ENCODE measurements around the gene LMO1.

LMO1 gene

DNA sequence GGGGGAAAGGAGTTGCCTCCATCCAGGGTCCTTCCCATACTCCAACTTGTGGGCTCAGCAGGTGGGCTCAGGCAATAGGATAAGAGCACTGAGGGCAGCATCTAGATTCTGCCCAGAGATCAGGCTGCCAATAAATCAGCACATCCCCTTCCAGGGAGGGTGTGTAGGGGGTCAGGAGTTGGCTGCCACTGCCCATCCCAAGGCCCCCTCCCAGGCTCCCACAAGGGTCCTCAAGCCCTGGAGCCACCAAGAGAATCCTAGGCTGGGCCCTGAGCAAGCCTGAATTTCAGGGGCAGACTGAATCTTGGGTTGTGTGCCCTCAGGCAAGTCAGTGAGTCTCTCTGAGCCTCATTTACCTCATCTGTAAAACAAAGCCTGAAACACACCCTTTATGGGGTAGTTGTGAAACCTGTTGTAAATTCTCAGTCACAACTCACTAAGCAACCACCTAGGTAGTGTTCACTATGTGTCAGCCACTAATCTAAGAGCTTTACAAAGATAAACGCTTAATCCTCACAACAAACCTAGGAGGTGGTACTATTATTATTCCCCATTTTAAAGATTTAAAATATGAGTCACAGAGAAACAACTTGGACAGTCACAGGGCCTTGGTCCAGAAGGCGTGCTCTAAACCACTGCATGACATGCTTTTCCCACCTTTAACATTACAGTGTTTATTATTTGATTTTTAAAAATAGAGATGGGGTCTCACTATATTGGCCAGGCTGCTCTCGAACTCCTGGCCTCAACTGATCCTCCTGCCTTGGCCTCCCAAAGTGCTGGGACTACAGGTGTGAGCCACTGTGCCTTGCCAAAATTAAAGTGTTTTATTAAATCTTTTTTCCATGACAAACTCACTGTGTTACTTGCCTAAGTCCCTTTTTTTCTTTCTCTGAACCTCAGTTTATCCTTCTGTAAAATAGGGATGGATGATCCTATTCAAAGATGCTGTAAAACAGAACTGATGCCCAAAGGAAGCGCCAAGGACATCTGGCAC lies 36.2 kb downstream of the LMO1 start:
- H3K4me1 ChIP-seq (ENCODE audit: control insufficient read depth in 1 of 2, insufficient read depth in 2 of 2, low read length in 2 of 2) = peaks cover 27 to 41% of the 10 kb centered on the region in 2 experiments
- H3K9me3 ChIP-seq (ENCODE audit: insufficient read depth, low read depth, low read length) = no peaks in the 10 kb centered on the region
- H3K4me3 ChIP-seq (ENCODE audit: low read depth, low read length) = no peak overlapping the region
- H4K91ac ChIP-seq (ENCODE audit: low read depth, low read length) = peak overlapping the region; percentile 80
- H3K4ac ChIP-seq (ENCODE audit: low read depth, low read length) = no peak overlapping the region
- no peak overlapping the region for H2AFZ ChIP-seq (ENCODE audit: insufficient read depth, low read length, poor library complexity)
- no peak overlapping the region for H3K23ac ChIP-seq (ENCODE audit: low read length)
- peak overlapping the region; percentile 34 for H4K8ac ChIP-seq (ENCODE audit: low read depth, low read length)
- H3K27me3 ChIP-seq (ENCODE audit: insufficient read depth, low read length) = no peaks in the 10 kb centered on the region
- no peak overlapping the region for H3K4me2 ChIP-seq (ENCODE audit: low read length)
- H3K9ac ChIP-seq (ENCODE audit: low read length) = no peak overlapping the region
- no peak overlapping the region for H3K18ac ChIP-seq (ENCODE audit: low read length)
- H3K79me2 ChIP-seq (ENCODE audit: control insufficient read depth, insufficient read depth, low read length, poor library complexity) = peaks cover 2% of the 10 kb centered on the region
- no peak overlapping the region for H4K12ac ChIP-seq (ENCODE audit: low read depth, low read length)
- H2BK12ac ChIP-seq (ENCODE audit: low read length) = peak overlapping the region; percentile 53
- H2BK5ac ChIP-seq (ENCODE audit: low read depth, low read length, poor library complexity) = peak overlapping the region; percentile 32
- H2AK5ac ChIP-seq (ENCODE audit: low read length) = peak overlapping the region; percentile 20
- DNase-seq = no peak
- no peak overlapping the region for H3K27ac ChIP-seq (ENCODE audit: low read depth, low read length)
- H3K79me1 ChIP-seq (ENCODE audit: low read length) = peaks cover 45% of the 10 kb centered on the region
- no peak overlapping the region for H3K14ac ChIP-seq (ENCODE audit: low read length)
- peak overlapping the region; percentile 37 for H2BK120ac ChIP-seq (ENCODE audit: insufficient read depth, low read length, poor library complexity)
- H3K36me3 ChIP-seq (ENCODE audit: control insufficient read depth in 1 of 2, insufficient read depth in 2 of 2, low read length in 2 of 2) = no peaks in the 10 kb centered on the region
- no CpG with 5 or more reads among the region's 4 CpGs for WGBS (ENCODE audit: extremely low coverage, insufficient coverage, insufficient read length)

DNA sequence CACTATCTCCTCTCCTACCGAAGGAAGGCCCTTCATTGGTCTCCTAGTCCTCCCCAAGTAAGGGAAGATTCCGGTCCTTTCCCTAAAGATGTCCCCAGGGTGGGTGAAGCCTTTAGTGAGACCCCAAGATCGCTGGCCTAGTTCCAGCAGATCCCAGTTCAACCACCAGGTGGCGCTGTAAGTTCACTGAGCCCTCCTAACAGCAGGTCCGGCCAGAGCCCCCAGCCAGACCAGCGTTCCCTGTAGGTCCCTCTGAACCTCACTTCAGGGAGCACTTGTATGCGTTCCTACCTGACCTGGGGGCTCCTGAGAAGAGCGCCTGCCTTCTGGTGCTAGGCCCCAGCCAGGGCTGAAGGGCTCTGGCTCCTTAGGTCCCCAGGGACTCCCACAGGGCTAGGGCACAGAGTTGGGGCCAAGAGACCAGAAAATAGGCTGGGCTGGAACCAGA lies 38.1 kb downstream of the LMO1 start:
- H3K79me2 ChIP-seq (ENCODE audit: control insufficient read depth, insufficient read depth, low read length, poor library complexity) = peaks cover 4% of the 10 kb centered on the region
- H4K8ac ChIP-seq (ENCODE audit: low read depth, low read length) = no peak overlapping the region
- peak overlapping the region; percentile 0 for H2AFZ ChIP-seq (ENCODE audit: insufficient read depth, low read length, poor library complexity)
- no peak overlapping the region for H3K23ac ChIP-seq (ENCODE audit: low read length)
- H2BK12ac ChIP-seq (ENCODE audit: low read length) = peak overlapping the region; percentile 19
- no peaks in the 10 kb centered on the region for H3K9me3 ChIP-seq (ENCODE audit: insufficient read depth, low read depth, low read length)
- H3K18ac ChIP-seq (ENCODE audit: low read length) = no peak overlapping the region
- peaks cover 43% of the 10 kb centered on the region for H3K79me1 ChIP-seq (ENCODE audit: low read length)
- DNase-seq = peak; percentile 47 to 75
- H2BK5ac ChIP-seq (ENCODE audit: low read depth, low read length, poor library complexity) = peak overlapping the region; percentile 8
- WGBS (ENCODE audit: extremely low coverage, insufficient coverage, insufficient read length) = no CpG with 5 or more reads among the region's 8 CpGs
- H3K27ac ChIP-seq (ENCODE audit: low read depth, low read length) = no peak overlapping the region
- peaks cover 29 to 39% of the 10 kb centered on the region in 2 experiments for H3K4me1 ChIP-seq (ENCODE audit: control insufficient read depth in 1 of 2, insufficient read depth in 2 of 2, low read length in 2 of 2)
- peak overlapping the region; percentile 41 for H3K14ac ChIP-seq (ENCODE audit: low read length)
- no peaks in the 10 kb centered on the region for H3K27me3 ChIP-seq (ENCODE audit: insufficient read depth, low read length)
- peak overlapping the region; percentile 35 for H2BK120ac ChIP-seq (ENCODE audit: insufficient read depth, low read length, poor library complexity)
- H3K9ac ChIP-seq (ENCODE audit: low read length) = no peak overlapping the region
- peak overlapping the region; percentile 60 for H4K91ac ChIP-seq (ENCODE audit: low read depth, low read length)
- peaks cover 0 to 2% of the 10 kb centered on the region in 2 experiments for H3K36me3 ChIP-seq (ENCODE audit: control insufficient read depth in 1 of 2, insufficient read depth in 2 of 2, low read length in 2 of 2)
- no peak overlapping the region for H3K4ac ChIP-seq (ENCODE audit: low read depth, low read length)
- H4K12ac ChIP-seq (ENCODE audit: low read depth, low read length) = no peak overlapping the region
- no peak overlapping the region for H3K4me3 ChIP-seq (ENCODE audit: low read depth, low read length)
- H3K4me2 ChIP-seq (ENCODE audit: low read length) = no peak overlapping the region
- H2AK5ac ChIP-seq (ENCODE audit: low read length) = peak overlapping the region; percentile 6

DNA sequence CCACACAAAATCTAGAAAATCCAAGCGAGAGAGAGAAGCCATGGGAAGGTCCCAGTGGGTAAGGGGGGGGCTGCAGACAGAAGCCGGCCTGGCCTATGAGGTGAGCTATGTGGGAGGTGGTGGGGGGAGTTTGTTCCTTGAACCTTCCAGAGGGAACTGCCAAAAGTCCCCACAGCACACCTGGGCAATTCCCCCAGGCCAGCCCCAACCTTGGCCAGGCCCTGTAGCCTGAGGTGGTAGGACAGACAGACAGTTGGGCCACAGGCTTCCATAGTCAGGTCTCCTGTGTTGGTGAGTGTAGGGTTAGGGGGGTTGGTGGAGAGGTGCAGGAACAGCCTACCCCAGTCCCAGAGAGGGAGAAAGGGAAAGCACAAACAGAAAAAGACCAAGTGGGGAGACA lies 39.0 kb downstream of the LMO1 start:
- no peak overlapping the region for H3K4me3 ChIP-seq (ENCODE audit: low read depth, low read length)
- peak overlapping the region; percentile 21 for H3K18ac ChIP-seq (ENCODE audit: low read length)
- no peaks in the 10 kb centered on the region for H3K9me3 ChIP-seq (ENCODE audit: insufficient read depth, low read depth, low read length)
- peak overlapping the region; percentile 73 for H2BK120ac ChIP-seq (ENCODE audit: insufficient read depth, low read length, poor library complexity)
- peaks cover 38 to 48% of the 10 kb centered on the region in 2 experiments for H3K4me1 ChIP-seq (ENCODE audit: control insufficient read depth in 1 of 2, insufficient read depth in 2 of 2, low read length in 2 of 2)
- WGBS (ENCODE audit: extremely low coverage, insufficient coverage, insufficient read length) = no CpG with 5 or more reads among the region's 2 CpGs
- peak overlapping the region; percentile 25 for H3K14ac ChIP-seq (ENCODE audit: low read length)
- no peak overlapping the region for H3K23ac ChIP-seq (ENCODE audit: low read length)
- peak overlapping the region; percentile 54 for H2BK5ac ChIP-seq (ENCODE audit: low read depth, low read length, poor library complexity)
- H3K4me2 ChIP-seq (ENCODE audit: low read length) = no peak overlapping the region
- no peak overlapping the region for H3K4ac ChIP-seq (ENCODE audit: low read depth, low read length)
- H4K8ac ChIP-seq (ENCODE audit: low read depth, low read length) = no peak overlapping the region
- H4K12ac ChIP-seq (ENCODE audit: low read depth, low read length) = no peak overlapping the region
- no peak overlapping the region for H2AFZ ChIP-seq (ENCODE audit: insufficient read depth, low read length, poor library complexity)
- H3K79me2 ChIP-seq (ENCODE audit: control insufficient read depth, insufficient read depth, low read length, poor library complexity) = peaks cover 4% of the 10 kb centered on the region
- H3K27ac ChIP-seq (ENCODE audit: low read depth, low read length) = no peak overlapping the region
- H3K79me1 ChIP-seq (ENCODE audit: low read length) = peaks cover 46% of the 10 kb centered on the region
- peak overlapping the region; percentile 95 for H4K91ac ChIP-seq (ENCODE audit: low read depth, low read length)
- no peaks in the 10 kb centered on the region for H3K27me3 ChIP-seq (ENCODE audit: insufficient read depth, low read length)
- H2AK5ac ChIP-seq (ENCODE audit: low read length) = peak overlapping the region; percentile 18
- H3K9ac ChIP-seq (ENCODE audit: low read length) = no peak overlapping the region
- DNase-seq = no peak
- peaks cover 0 to 2% of the 10 kb centered on the region in 2 experiments for H3K36me3 ChIP-seq (ENCODE audit: control insufficient read depth in 1 of 2, insufficient read depth in 2 of 2, low read length in 2 of 2)
- peak overlapping the region; percentile 41 for H2BK12ac ChIP-seq (ENCODE audit: low read length)

DNA sequence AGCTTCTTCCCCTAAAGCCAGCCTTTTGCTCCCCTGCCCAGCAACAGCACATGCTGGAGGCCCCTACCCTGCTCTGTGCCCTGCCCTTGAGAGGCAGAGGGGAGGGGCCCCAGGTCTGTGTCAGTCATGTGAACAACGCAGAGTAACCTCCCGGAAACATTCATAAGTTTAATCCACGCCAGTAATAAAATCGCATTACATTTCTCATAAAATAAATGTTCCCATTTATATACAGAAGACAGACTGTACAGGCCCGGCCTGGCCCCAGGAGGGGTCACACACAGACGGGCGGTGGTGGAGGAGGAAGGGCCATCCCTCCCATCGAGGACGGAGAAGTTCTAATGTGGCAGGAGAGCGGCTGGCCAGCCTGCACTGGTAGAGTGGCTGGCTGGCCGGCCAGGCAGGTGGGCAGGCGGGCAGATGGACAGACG lies 39.5 kb downstream of the LMO1 start:
- Histone ChIP-seq H3K4me2 (ENCODE audit: low read length) (no peak overlapping the region), H4K91ac (ENCODE audit: low read depth, low read length) (peak overlapping the region; percentile 95), H4K12ac (ENCODE audit: low read depth, low read length) (no peak overlapping the region), H3K79me2 (ENCODE audit: control insufficient read depth, insufficient read depth, low read length, poor library complexity) (peaks cover 4% of the 10 kb centered on the region), H3K36me3 (ENCODE audit: control insufficient read depth in 1 of 2, insufficient read depth in 2 of 2, low read length in 2 of 2) (peaks cover 0 to 2% of the 10 kb centered on the region in 2 experiments), H3K9ac (ENCODE audit: low read length) (no peak overlapping the region), H3K9me3 (ENCODE audit: insufficient read depth, low read depth, low read length) (no peaks in the 10 kb centered on the region), H2BK12ac (ENCODE audit: low read length) (peak overlapping the region; percentile 72), H3K23ac (ENCODE audit: low read length) (no peak overlapping the region), H3K18ac (ENCODE audit: low read length) (peak overlapping the region; percentile 76), H3K14ac (ENCODE audit: low read length) (peak overlapping the region; percentile 67), H2AK5ac (ENCODE audit: low read length) (peak overlapping the region; percentile 18), H3K27ac (ENCODE audit: low read depth, low read length) (peak overlapping the region; percentile 74), H3K79me1 (ENCODE audit: low read length) (peaks cover 46% of the 10 kb centered on the region), H2BK5ac (ENCODE audit: low read depth, low read length, poor library complexity) (peak overlapping the region; percentile 84), H2BK120ac (ENCODE audit: insufficient read depth, low read length, poor library complexity) (peak overlapping the region; percentile 73), H2AFZ (ENCODE audit: insufficient read depth, low read length, poor library complexity) (peak overlapping the region; percentile 37), H4K8ac (ENCODE audit: low read depth, low read length) (peak overlapping the region; percentile 56), H3K27me3 (ENCODE audit: insufficient read depth, low read length) (no peaks in the 10 kb centered on the region), H3K4me1 (ENCODE audit: control insufficient read depth in 1 of 2, insufficient read depth in 2 of 2, low read length in 2 of 2) (peaks cover 40 to 51% of the 10 kb centered on the region in 2 experiments), H3K4ac (ENCODE audit: low read depth, low read length) (peak overlapping the region; percentile 22), H3K4me3 (ENCODE audit: low read depth, low read length) (no peak overlapping the region)
- no CpG with 5 or more reads among the region's 13 CpGs for WGBS (ENCODE audit: extremely low coverage, insufficient coverage, insufficient read length)
- no peak for DNase-seq

Data from trophoblast cell (in vitro differentiated cells and primary cell).